CD14-positive monocyte (primary cell): ENCODE results near the gene CHID1. TPM values are rescaled to one million over a fixed set of nuclear protein-coding genes. Genes with fewer than 3 reads are reported as not detected.

ENCODE experiments used
- DNase-seq, 3 donors: peaks; one replicate each; pipeline ENCODE4 v3.0.0-alpha.2; 2011 to 2022
- H2AFZ ChIP-seq: 2 replicates; pipeline ENCODE4 v1.6.0; 2012; ENCODE audit warnings: mild to moderate bottlenecking, low read depth, low read length, inconsistent platforms; ENCODE audit not compliant: insufficient read depth, poor library complexity, severe bottlenecking
- H3K27ac ChIP-seq, 2 donors: 1 replicate in 1 of 2; 2 replicates in 1 of 2; pipeline ENCODE4 v1.5.1; 2012 to 2013; ENCODE audit warnings: low read length in 2 of 2, control low read depth in 1 of 2, inconsistent platforms in 1 of 2, low read depth in 1 of 2, mild to moderate bottlenecking in 1 of 2
- H3K27me3 ChIP-seq, 2 donors: one replicate each; pipeline versions ENCODE4 v1.6.0 to v1.6.1; 2011 to 2013; ENCODE audit warnings: low read length in 2 of 2; ENCODE audit not compliant: control insufficient read depth in 2 of 2, insufficient read depth in 2 of 2
- H3K36me3 ChIP-seq, 2 donors: replicated peaks in 1 of 2; 1 replicate in 1 of 2; 2 replicates in 1 of 2; pipeline versions ENCODE4 v1.5.1 to v1.6.1; 2012 to 2013; ENCODE audit warnings: low read length in 2 of 2, control low read depth in 1 of 2, inconsistent platforms in 1 of 2, mild to moderate bottlenecking in 1 of 2; ENCODE audit not compliant: insufficient read depth in 2 of 2, control insufficient read depth in 1 of 2
- H3K4me1 ChIP-seq, 2 donors: 1 replicate in 1 of 2; 2 replicates in 1 of 2; pipeline versions ENCODE4 v1.5.1 to v1.6.1; 2012 to 2013; ENCODE audit warnings: low read length in 2 of 2, control low read depth in 1 of 2, inconsistent platforms in 1 of 2, mild to moderate bottlenecking in 1 of 2, moderate library complexity in 1 of 2; ENCODE audit not compliant: insufficient read depth in 2 of 2, control insufficient read depth in 1 of 2
- H3K4me2 ChIP-seq: replicated peaks from 2 replicates; pipeline ENCODE3; 2012; ENCODE audit warnings: low read length, moderate library complexity, mild to moderate bottlenecking; ENCODE audit not compliant: poor library complexity, severe bottlenecking; ENCODE audit errors: extremely low read depth
- H3K4me3 ChIP-seq, 3 experiments: fragments of 200-600 bp in 1 of 3; sonication (generic) in 1 of 3; replicated peaks in 1 of 3; 1 replicate in 2 of 3; 2 replicates in 1 of 3; pipeline ENCODE4 v1.5.1; 2011 to 2013; ENCODE audit warnings: low read length in 3 of 3, mild to moderate bottlenecking in 3 of 3, control low read depth in 2 of 3, low read depth in 2 of 3, inconsistent platforms in 1 of 3, moderate library complexity in 1 of 3
- H3K79me2 ChIP-seq: 2 replicates; pipeline ENCODE4 v1.6.0; 2012; ENCODE audit warnings: mild to moderate bottlenecking, control low read depth, inconsistent platforms, low read length, moderate library complexity; ENCODE audit not compliant: insufficient read depth
- H3K9ac ChIP-seq: 2 replicates; pipeline ENCODE4 v1.6.0; 2017; ENCODE audit warnings: low read length, mild to moderate bottlenecking; ENCODE audit not compliant: insufficient read depth, poor library complexity, severe bottlenecking
- H3K9me3 ChIP-seq, 2 donors: replicated peaks in 1 of 2; 1 replicate in 1 of 2; 2 replicates in 1 of 2; pipeline versions ENCODE4 v1.5.1 to v1.6.1; 2012 to 2013; ENCODE audit warnings: low read length in 2 of 2, control low read depth in 1 of 2; ENCODE audit not compliant: control insufficient read depth in 1 of 2, insufficient read depth in 1 of 2
- H4K20me1 ChIP-seq: 2 replicates; pipeline ENCODE4 v1.6.0; 2012; ENCODE audit warnings: mild to moderate bottlenecking, low read length, control low read depth, moderate library complexity; ENCODE audit not compliant: insufficient read depth
- H3K27ac Mint-ChIP-seq, 7 donors: one replicate each; pipeline ENCODE4 v1.8.0; 2020; ENCODE audit warnings: mild to moderate bottlenecking in 7 of 7, mixed read lengths in 7 of 7, moderate library complexity in 6 of 7, inconsistent platforms in 2 of 7
- H3K27me3 Mint-ChIP-seq, 3 donors: one replicate each; pipeline ENCODE4 v1.8.0; 2021 to 2022; ENCODE audit warnings: low read depth in 3 of 3, mild to moderate bottlenecking in 3 of 3, mixed read lengths in 3 of 3, moderate library complexity in 3 of 3, inconsistent platforms in 1 of 3
- H3K36me3 Mint-ChIP-seq, 2 donors: one replicate each; pipeline ENCODE4 v1.8.0; 2020; ENCODE audit warnings: mixed read lengths in 2 of 2, inconsistent platforms in 1 of 2, mild to moderate bottlenecking in 1 of 2
- H3K4me1 Mint-ChIP-seq: one replicate; pipeline ENCODE4 v1.8.0; 2020; ENCODE audit warnings: mild to moderate bottlenecking, mixed read lengths
- H3K4me3 Mint-ChIP-seq, 2 donors: one replicate each; pipeline ENCODE4 v1.8.0; 2020; ENCODE audit warnings: mild to moderate bottlenecking in 2 of 2, mixed read lengths in 2 of 2, moderate library complexity in 1 of 2
- H3K9me3 Mint-ChIP-seq, 7 donors: one replicate each; pipeline ENCODE4 v1.8.0; 2020 to 2022; ENCODE audit warnings: mixed read lengths in 7 of 7, mild to moderate bottlenecking in 6 of 7, moderate library complexity in 6 of 7, inconsistent platforms in 2 of 7
- WGBS: methylation state at CpG from one replicate; pipeline ENCODE4 v1.1.5; 2013; ENCODE audit warnings: missing lambda C conversion rate; ENCODE audit not compliant: insufficient coverage; 5-methylcytosine and 5-hydroxymethylcytosine counted together
- intact Hi-C, 2 donors: fragments of 100-400 bp; cut with micrococcal nuclease; formaldehyde crosslinking; loops; one replicate each; pipeline versions ENCODE4 v1.15.0 to v1.15.1; 2023
- polyA plus RNA-seq, 3 donors: library from polyadenylated mRNA; depleted of rRNA in 1 of 3; unstranded in 2 of 3; stranded (reverse) in 1 of 3; fragments of 300-500 nt in 2 of 3; fragments of >200 nt in 1 of 3; fragmentation: Illumina TruSeq in 2 of 3; gene quantifications; 1 replicate in 2 of 3; 2 replicates in 1 of 3; pipeline ENCODE4 v1.2.3, GENCODE V29; 2012 to 2021
- TF ChIP-seq, protein P1 (sequence below): fragments of 200-600 bp; IDR thresholded peaks from one replicate; pipeline ENCODE4 v1.8.0; 2022; ENCODE audit warnings: antibody characterized with exemption, mild to moderate bottlenecking

CHID1 gene
- polyA plus RNA-seq, 3 donors: 23.2 to 45.4 (median 45.0) TPM

- no peak overlapping the region for H3K27ac Mint-ChIP-seq
- no peak overlapping the region for H3K4me3 ChIP-seq
These were observed 4.3 kb upstream of the CHID1 start for GRCh38 chr11:914747-915501.

DNA sequence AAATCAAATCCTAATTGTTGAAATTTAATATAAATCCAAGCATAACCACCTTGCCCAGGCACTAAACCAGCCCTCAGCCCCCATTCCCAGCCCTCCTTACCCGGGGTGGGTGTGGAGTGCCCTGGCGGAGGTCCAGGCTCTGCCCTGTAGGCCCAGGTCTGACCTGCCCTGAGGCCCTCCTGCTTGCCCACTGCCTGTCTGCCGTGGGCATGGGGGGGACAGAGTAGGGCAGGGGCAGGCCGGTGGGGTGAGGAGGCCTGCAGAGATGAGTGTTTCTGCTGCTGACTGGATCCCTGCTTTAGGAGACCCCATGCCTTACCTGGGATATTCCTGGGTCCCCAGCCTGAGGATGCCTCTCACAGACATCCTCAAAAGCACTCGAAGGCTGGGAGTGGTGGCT is 3.6 kb upstream of the CHID1 start:
- Mint-ChIP-seq H3K36me3 (no peaks in the 10 kb centered on the region), H3K4me3 (no peak overlapping the region), H3K9me3 (peaks cover 0 to 3% (median 0%) of the 10 kb centered on the region in 7 donors), H3K27ac (no peak overlapping the region), H3K4me1 (peaks cover 32% of the 10 kb centered on the region), H3K27me3 (no peaks in the 10 kb centered on the region)
- TF ChIP-seq, protein P1, sequence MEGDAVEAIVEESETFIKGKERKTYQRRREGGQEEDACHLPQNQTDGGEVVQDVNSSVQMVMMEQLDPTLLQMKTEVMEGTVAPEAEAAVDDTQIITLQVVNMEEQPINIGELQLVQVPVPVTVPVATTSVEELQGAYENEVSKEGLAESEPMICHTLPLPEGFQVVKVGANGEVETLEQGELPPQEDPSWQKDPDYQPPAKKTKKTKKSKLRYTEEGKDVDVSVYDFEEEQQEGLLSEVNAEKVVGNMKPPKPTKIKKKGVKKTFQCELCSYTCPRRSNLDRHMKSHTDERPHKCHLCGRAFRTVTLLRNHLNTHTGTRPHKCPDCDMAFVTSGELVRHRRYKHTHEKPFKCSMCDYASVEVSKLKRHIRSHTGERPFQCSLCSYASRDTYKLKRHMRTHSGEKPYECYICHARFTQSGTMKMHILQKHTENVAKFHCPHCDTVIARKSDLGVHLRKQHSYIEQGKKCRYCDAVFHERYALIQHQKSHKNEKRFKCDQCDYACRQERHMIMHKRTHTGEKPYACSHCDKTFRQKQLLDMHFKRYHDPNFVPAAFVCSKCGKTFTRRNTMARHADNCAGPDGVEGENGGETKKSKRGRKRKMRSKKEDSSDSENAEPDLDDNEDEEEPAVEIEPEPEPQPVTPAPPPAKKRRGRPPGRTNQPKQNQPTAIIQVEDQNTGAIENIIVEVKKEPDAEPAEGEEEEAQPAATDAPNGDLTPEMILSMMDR: no peak
- no peak overlapping the region for H3K9ac ChIP-seq
- H3K9me3 ChIP-seq: no peaks in the 10 kb centered on the region
- H3K27ac ChIP-seq: no peak overlapping the region
- no peaks in the 10 kb centered on the region for H3K27me3 ChIP-seq
- peaks cover 19 to 47% of the 10 kb centered on the region in 2 donors for H3K4me1 ChIP-seq
- WGBS: 98% methylated on average over 5 of the region's 5 CpGs
- H2AFZ ChIP-seq: no peak overlapping the region
- intact Hi-C loops: no loop called here
- no peaks in the 10 kb centered on the region for H3K36me3 ChIP-seq
- DNase-seq: no peak
- no peak overlapping the region for H3K4me2 ChIP-seq
- H4K20me1 ChIP-seq: no peaks in the 10 kb centered on the region
- no peak overlapping the region for H3K4me3 ChIP-seq
- H3K79me2 ChIP-seq: peaks cover 14% of the 10 kb centered on the region

More at GRCh38 chr11:914747-915501, 4.3 kb upstream of the CHID1 start:
- no peak overlapping the region for H3K9ac ChIP-seq
- intact Hi-C loops: loop anchor here in 1 of 2 donors (5.0 kb wide), 1 partner anchor 68 kb away; no protein-coding TSS in a partner anchor
- no peak overlapping the region for H3K4me3 Mint-ChIP-seq
- no peak overlapping the region for H2AFZ ChIP-seq
- H3K9me3 Mint-ChIP-seq: peaks cover 0 to 3% (median 0%) of the 10 kb centered on the region in 7 donors
- peaks cover 28% of the 10 kb centered on the region for H3K4me1 Mint-ChIP-seq
- no peak overlapping the region for H3K27ac ChIP-seq
- no peaks in the 10 kb centered on the region for H3K27me3 Mint-ChIP-seq
- H3K4me2 ChIP-seq: no peak overlapping the region
- H3K4me1 ChIP-seq: peaks cover 15 to 41% of the 10 kb centered on the region in 2 donors
- 87% methylated on average over 14 of the region's 21 CpGs for WGBS
- no peaks in the 10 kb centered on the region for H3K9me3 ChIP-seq
- no peaks in the 10 kb centered on the region for H3K27me3 ChIP-seq
- H3K36me3 Mint-ChIP-seq: no peaks in the 10 kb centered on the region
- no peaks in the 10 kb centered on the region for H3K36me3 ChIP-seq
- TF ChIP-seq, protein P1: no peak
- no peaks in the 10 kb centered on the region for H4K20me1 ChIP-seq
- DNase-seq: no peak
- peaks cover 7% of the 10 kb centered on the region for H3K79me2 ChIP-seq
